Stimulated activated CD8-positive, alpha-beta memory T cell treated with anti-CD3 and anti-CD28 coated beads, Interleukin-4, amount 100 ng/mL, for 1 hour (primary cell): ENCODE data around the gene KRT84.
"Not testable (repeated sequence)": the region's sequence is repeated elsewhere in the genome, so short reads cannot be mapped to it uniquely, and the experiment has no call there.

ENCODE experiments used
- DNase-seq, 2 donors: peaks; one replicate each; pipeline ENCODE4 v3.0.0-alpha.2; 2020; ENCODE audit warnings: low read depth in 2 of 2, low spot score in 1 of 2

KRT84 gene

DNA sequence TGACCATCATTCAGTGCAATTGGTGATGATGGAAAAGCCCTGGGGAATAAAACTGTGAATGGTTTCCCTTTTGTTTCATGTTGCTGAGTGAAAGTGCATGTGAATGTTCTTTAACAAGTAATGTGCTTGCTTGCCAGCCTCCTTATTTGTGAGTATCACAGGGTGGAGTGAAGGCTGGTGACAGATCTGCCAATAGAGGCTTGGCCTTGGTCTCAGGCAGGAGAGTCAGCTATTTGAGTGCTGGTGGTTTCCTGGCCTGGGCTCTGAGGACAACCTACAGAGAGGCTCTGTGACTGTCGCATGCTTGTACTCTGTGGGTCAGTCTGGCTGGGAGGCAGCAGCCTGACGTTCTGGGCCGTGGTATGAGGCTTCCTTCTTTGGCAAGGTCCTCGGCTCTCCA is 38.9 kb downstream of the KRT84 start:
- DNase-seq = no peak

DNA sequence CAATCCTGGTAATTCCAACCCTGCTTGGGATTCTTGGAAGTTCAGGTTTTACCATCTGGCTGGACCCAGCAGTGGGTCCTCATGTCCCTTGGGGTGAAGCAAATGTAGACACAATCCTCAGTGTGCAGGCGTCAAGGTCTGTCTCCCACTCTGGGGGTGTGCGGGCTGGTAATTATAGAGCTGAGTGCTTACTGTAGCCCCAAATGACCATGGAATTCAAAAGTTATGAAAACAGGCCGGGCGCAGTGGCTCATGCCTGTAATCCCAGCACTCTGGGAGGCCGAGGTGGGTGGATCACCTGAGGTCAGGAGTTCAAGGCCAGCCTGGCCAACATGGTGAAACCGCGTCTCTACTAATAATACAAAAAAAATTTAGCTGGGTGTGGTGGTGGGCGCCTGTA is 40.4 kb downstream of the KRT84 start:
- DNase-seq = not testable (repeated sequence)

DNA sequence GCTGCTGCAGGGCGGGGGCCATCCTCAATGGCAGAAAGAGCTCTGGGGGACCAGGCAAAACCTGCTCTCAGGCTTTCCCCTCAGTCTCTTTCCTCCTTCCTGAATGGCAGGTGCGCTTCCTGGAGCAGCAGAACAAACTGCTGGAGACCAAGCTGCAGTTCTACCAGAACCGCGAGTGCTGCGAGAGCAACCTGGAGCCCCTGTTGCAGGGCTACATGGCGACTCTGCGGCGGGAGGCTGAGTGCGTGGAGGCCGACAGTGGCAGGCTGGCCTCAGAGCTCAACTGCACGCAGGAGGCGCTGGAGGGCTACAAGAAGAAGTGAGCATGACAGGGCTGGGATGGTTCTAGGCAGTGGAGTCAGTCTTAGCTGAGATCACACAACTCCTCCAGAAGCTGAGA is 41.3 kb downstream of the KRT84 start:
- DNase-seq = no peak

DNA sequence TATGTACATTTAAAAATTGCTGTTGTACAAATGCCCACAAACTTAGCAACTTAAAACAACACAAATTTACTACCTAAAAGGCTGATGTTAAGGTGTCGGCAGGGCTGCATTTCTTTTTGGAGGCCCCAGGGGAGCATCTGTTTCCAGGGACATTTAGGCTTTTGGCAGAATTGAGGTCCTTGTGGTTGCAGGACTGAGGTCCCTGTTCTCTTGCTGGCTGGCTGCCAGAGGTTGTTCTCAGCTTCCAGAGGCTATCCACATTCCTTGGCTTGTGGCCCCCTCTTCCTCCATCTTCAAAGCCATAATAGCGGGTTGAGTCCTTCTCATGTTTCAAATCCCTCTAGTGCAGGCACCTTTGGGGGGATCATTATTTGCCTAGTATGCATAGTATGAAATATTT is 41.9 kb downstream of the KRT84 start:
- DNase-seq = no peak

DNA sequence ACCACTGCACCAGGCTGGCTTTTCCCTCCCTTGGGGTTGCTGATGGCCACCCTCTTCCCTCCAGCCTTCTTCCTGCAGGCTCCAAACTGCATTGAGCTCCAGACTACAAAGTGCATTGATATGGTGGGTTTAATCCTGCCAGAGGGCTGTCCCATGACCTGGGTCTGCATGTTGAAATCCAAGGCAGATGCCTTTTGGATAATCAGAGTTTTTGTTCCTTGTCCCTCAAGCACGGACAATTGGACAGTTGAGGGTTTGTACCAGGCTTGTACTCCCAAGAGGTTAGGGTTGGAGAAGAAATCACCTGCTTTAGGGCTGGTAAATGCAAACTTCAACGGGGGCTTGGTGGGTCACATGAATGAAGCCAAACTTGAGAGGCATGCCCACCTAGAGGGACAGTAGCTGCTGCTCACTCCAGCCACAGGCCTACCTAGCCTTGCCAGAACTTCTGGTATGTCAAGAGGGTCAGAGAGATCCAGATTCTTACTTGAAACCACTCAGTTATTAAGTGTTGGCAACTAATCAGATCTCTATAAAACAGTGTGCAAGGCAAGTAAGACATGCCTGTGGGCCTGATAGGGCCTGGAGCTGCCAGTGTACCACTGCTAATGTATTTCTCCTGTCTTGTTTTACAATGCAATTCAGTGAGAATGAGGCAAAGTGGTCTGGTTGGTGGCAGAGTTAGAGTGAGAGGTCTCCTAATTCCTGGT is 42.5 kb downstream of the KRT84 start:
- DNase-seq = no peak

DNA sequence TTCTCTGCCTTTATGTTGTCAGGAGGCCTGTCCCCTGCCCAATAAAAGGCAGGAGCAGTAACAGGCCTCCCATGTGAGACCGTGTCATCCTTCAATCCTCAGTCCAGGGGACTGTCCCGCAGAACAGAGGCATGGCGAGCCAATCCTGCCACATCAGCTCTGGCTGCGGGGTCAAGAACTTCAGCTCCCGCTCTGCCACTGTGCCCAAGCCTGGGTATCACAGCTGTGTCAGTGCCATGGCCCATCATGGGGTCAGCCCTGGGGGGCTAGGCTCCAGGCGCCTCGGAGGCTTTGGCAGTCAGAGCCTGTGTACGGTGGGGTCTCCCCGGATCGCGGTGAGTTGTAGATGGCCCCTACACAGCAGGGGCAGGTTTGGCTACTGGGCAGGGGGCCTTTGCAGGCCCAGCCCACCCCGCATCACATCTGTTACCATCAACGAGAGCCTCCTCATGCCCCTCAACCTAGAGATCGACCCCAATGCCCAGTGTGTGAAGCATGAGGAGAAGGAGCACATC is 44.3 kb downstream of the KRT84 start:
- DNase-seq = no peak

DNA sequence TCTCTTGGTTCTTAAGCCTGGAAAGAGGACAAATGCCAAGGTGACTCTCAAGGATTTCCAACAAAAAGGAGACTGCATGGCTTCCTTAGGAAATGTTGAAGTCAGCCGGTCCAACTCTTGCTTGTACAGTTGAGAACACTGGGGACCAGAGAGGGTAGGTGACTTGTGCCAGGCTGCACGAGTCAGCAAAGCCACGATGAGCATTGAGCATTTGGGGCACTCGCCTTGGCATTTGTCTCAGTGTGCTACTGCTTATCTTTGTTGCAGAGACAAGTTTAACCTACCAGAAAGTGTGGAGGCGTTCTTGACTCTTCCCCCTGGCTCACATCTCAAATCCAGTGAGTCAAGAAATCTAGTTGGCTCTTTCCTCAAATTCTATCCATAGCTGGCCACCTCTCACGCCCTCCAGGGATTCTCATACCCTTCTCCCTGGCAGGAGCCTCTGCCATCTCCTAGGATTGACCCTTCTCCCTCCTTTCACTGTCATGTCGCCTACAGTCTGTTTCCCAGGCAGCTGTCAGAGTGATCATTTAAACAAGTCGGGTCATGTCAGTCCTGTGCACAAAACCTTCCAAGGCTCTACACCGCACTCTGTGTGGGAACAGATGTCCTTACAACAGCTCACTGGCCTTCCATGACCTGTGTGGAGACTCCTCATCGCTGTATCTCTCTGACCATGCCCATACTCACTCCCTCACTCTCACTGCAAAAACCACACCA is 47.1 kb downstream of the KRT84 start:
- no peak for DNase-seq

DNA sequence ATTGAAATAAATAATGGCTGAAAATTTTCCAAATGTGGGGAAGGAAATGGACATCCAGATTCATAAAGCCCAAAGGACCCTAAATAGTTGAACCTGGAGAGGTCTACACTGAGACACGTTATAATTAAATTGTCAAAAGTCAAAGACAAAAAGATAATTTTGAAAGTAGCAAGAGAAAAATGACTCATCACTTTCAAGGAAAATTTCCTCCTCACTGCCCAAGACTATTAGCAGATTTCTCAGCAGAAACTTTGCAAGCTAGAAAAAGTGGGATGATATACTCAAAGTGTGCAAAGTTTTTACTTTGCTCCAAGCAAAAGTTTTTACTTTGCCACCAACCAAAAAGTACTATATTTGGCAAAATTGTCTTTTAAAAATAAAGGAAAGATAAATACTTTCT is 48.4 kb downstream of the KRT84 start:
- DNase-seq = no peak

DNA sequence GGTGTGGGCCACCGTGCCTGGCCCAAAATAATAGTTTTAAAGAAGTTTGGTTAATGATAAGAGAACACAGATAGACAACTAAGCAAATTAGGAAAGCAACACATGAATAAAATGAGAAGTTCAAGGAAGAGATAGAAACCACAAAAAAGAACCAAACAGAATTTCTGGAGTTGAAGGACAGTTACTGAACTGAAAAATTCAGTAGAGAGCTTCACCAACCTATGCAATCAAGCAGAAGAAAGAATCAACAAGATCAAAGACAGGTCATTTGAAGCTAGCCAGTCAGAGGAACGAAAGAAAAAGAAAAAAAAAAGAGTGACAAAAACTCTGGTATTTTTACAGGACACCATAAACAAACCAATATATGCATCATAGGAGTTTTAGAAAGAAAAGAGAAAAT is 48.8 kb downstream of the KRT84 start:
- no peak for DNase-seq

DNA sequence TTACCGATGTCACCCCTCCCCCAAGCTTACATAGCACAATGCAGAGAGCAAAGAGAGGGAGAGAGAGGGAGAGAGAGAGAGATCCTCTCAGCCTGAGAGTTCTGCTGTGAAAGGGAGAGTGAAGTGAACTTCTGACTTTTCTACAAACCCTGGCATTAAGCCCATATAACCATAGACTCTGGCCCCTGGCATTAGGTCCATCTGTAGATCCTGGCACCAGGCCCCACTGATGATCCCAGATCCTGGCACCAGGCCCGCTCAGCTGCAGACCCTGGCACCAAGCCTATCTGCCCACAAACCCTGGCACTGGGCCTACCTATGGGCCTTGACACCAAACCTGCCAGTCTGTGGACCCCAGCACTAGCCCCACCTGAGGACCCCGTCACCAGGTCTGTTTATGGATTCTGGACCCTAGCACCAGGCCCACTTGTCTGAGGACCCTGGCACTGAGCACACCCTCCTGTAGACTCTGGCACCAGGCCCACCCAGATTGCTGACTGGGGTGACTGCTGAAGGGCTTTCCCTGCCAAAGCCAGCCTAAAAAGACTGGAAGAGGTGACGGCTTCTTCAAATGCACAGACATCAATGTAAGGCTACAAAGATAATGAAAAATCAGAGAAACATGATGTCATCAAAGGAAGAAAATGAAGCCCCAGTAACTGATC is 49.7 kb downstream of the KRT84 start:
- DNase-seq = no peak

DNA sequence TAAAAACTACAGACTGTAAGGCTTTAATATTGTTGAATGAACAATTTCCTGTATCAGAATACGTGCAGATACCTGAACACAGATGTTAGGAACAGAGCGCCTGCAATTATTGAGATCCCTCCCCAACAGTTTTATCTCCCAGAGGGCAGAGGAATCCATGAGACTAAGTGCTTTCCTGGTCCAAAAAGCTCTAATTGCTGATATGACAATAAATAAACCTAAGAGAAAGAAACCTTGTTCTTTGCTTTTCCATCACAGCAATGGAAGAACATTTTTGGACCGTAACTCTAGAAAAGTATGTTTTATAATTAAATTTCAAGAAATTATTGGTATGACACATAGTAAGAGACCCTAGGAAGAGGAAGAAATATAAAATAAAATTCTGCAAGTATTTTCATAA is 51.3 kb downstream of the KRT84 start:
- DNase-seq = no peak

DNA sequence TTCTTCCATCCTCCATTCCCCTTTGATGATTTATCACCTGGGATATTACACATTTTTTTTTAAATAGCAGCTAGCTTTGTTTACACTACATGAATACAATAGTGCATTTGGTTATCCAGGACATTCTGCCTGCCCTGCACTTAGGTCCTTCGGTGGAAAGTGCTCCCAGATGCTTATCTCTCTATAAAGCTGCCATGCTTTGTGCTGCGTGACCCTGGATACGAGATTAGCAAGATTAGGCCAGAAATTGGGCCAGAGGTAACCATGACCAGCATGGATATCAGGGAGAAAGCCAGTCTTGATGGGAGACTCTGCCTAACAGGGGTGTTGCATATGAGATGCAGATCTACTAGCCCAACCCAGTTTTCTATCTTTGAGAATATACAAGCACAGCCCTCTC is 52.1 kb downstream of the KRT84 start:
- DNase-seq = no peak

DNA sequence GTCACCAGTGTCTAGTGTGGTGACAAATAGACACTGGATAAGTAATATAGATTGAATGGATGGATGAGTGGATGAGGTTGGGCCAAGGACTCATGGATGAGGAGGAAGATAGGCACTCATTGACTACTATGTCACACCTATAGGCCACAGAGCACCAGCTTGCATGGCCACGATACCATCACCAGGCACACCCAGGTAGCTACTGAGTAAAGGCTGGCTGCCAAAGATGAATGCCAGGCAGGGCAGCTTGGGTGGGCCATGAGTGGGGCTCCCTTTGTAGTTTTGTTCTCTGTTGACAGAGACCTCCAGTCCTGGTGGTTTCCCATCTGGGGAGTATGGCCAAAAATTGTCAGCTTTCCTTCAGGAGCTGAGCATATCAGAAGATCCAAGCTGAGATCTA is 53.1 kb downstream of the KRT84 start:
- no peak for DNase-seq

DNA sequence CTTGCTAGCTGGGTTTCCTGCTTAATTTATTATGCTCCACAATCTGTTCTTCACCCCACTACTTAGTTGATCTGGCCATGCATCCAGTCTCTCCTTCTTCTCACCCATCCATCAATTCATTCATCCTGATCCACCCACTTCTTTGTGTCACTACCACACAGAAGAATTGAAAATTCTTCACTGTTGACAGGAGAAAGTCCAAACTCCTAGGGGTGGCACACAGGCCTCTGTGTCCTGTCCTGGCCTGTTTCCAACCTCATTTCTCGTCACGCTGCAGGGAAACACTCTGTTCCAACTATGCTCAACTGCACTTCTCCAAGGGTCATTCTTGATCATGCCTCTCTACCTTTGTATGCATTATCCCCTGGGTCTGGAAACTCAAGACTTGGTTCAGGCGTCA is 53.6 kb downstream of the KRT84 start:
- DNase-seq = no peak

DNA sequence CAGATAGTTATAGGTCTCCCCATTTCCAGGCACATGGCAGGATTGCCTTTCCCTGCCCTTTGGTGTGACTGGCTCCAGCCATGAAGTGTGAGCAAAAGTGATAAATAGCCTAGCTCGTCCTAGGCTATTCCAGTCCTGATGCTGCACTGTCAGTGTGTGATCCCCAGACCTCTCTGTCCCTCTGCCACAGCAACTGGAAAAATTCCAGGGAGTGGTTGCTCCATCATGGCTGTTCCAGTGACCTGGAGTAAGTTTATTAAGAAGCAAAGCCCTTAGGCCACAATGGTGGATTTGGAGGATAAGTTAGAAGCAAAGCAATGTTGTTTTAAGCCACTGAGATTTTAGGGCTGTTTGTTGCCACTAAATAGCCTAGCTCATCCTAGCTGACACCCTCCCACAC is 54.4 kb downstream of the KRT84 start:
- no peak for DNase-seq

DNA sequence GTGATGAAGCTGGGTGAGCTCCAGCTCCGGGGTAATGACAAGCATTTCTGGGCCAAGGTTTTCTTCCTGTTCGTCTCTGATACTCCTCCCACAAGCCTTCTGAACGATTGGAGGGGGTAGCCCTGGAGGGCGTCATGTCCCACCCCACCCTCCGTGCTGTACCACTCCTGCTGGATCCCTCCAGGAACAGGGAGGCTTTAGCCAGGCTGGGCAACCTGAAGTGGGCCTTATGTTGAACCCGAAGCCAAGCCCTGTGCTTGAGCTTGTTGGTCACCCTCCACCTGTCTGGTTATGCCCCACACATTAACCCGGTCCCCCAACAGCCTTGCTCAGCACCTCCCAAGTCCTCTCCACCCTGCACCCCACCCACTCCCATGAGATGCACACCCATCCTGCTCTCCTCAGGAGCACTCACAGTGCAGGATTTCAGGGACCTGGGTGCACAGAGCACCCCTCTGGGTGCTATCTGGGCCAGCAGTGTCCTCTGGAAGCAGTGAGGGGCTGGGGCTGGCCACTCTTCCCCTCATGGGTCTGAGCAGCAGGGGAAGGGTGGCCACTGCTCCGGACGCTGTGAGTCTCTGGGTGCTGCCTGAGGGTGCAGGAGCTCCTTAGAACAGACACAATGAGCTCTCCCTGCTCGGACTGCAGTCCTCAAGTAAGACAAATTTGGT is 57.5 kb downstream of the KRT84 start:
- DNase-seq = no peak
